C4-2B (cell line): Measurements from ENCODE around the gene FNIP2.
"Not testable (repeated sequence)": the region's sequence is repeated elsewhere in the genome, so short reads cannot be mapped to it uniquely, and the experiment has no call there.

Source experiments
- H3K27ac ChIP-seq: fragments of 450-650 bp; 2 replicates; pipeline ENCODE4 v1.5.1; 2017
- CTCF ChIP-seq: fragments of 450-650 bp; conservative IDR thresholded peaks from 2 replicates; pipeline ENCODE4 v1.5.1; 2017; ENCODE audit warnings: mild to moderate bottlenecking
- ZFX ChIP-seq: fragments of 450-650 bp; IDR thresholded peaks from 2 replicates; pipeline ENCODE4 v1.6.1; 2017

Gene FNIP2

GRCh38 chr4:158801066-158801465, 32.2 kb downstream of the FNIP2 start:
- no peak overlapping the region for H3K27ac ChIP-seq
- TF ChIP-seq ZFX = no peak
- TF ChIP-seq CTCF = no peak

DNA sequence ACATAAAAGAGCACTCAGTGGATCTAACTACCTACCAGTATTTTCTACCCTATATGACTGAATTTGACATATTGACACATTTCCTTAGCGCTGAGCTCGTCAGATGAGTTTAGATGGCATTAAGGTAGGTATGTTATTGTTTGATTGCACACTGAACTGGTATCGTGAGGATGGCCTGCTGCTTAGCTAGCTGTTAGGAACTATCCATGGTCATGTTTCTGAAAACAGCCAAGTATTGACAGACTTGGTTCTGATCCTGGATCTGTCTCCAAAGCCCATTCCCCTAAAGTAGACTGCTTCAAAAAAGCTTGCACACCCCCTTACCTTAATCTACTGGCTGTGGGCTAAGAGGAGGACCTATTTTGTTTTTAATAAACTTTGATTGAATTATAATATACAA, 32.9 kb downstream of the FNIP2 start:
- H3K27ac ChIP-seq = no peak overlapping the region
- TF ChIP-seq CTCF (no peak), ZFX (no peak)

- no peak for TF ChIP-seq CTCF
- no peak for TF ChIP-seq ZFX
- H3K27ac ChIP-seq = no peak overlapping the region
Observed at GRCh38 chr4:158802914-158803313, 34.1 kb downstream of the FNIP2 start.

DNA sequence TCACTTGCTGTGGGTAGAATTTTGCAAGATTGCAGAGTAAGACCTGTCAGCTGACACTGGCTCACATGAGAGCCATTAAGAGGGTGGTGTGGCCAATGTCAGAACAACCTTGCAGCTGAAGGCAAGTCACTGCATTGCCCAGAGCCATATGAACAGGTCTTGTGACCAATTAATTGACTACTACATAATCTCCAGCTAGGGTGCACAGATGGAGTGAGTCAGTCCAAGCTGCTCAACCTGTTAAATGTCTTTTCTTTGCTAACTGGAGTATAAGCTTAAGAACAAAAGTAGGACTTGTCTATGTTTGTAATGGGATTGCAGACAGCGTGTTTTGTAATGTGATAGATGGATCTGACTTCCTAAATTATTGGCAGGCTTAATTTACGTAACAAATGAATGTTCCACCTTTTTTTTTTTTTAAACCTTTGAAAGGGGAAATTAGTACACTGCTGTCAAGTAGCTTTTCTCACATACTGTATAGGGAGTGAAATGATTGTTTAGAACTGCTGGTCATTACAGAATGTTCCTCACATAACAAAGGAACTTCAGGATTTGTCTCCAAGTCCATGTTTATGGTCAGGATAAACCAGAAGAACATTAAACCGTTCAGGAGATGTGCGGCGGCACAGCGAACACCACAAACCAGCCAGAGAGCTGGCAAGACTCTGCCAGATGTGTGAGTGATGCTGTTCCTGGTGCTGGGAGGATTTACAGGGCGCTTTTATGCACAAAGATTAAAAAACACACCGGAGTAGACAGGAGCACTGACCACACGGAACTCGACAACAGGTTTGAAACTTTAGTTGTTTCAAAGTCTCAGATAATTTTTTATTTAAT, 37.0 kb downstream of the FNIP2 start:
- TF ChIP-seq CTCF (no peak), ZFX (no peak)
- H3K27ac ChIP-seq = no peak overlapping the region

DNA sequence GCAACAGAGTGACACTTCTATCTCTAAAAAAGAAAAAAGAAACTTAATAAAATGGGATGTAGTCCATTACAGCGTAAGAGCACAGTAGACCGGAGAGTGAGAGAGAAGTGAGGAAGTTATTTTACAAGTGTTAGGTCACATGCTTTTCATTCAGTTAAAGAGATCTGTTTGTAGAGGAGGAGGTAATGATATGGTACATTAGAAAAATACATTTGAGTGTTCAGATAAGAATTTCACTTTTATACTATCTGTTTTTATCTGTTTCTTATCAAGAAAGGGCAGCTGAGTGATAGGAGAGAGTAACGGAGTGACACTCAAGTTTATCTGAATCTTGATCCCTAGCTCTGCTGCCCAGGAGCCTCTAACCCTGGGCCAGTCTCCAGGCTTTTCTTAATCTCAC, 38.9 kb downstream of the FNIP2 start:
- H3K27ac ChIP-seq = no peak overlapping the region
- TF ChIP-seq ZFX = no peak
- TF ChIP-seq CTCF = no peak

GRCh38 chr4:158808399-158808798, 39.6 kb downstream of the FNIP2 start:
- no peak overlapping the region for H3K27ac ChIP-seq
- TF ChIP-seq ZFX (no peak), CTCF (no peak)

DNA sequence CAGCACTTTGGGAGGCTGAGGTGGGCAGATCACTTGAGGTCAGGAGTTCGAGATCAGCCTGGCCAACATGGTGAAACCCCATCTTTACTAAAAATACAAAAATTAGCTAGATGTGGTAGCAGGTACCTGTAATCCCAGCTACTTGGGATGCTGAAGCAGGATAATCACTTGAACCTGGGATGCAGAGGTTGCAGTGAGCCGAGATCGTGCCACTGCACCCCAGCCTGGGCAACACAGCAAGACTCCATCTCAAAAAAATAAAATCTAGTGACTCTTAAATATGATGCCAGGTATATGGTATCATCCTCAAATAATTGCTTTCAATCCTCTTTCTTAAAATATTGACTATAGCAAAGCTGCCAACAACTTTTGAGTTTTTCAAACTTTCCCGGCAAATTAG, 40.4 kb downstream of the FNIP2 start:
- not testable (repeated sequence) for H3K27ac ChIP-seq
